GM19238 (cell line): ENCODE data around the gene HOXC12.

ENCODE experiments used
- DNase-seq: peaks from one replicate; pipeline ENCODE4 v3.0.0; 2011; ENCODE audit warnings: low spot score; ENCODE audit not compliant: insufficient read length

HOXC12 gene

GRCh38 chr12:53956251-53956887 is 1.7 kb downstream of the HOXC12 start:
- DNase-seq, result no peak

- no peak for DNase-seq
These were observed 2.3 kb downstream of the HOXC12 start for GRCh38 chr12:53956914-53957536.

- no peak for DNase-seq
These were observed 3.4 kb downstream of the HOXC12 start for GRCh38 chr12:53958128-53958527.

GRCh38 chr12:53959314-53959713 is 4.6 kb downstream of the HOXC12 start:
- no peak for DNase-seq

- no peak for DNase-seq
These were observed 5.7 kb downstream of the HOXC12 start for GRCh38 chr12:53960187-53961024.

- no peak for DNase-seq
These were observed 6.5 kb downstream of the HOXC12 start for GRCh38 chr12:53961025-53961761.

GRCh38 chr12:53963005-53963404 is 8.3 kb downstream of the HOXC12 start:
- DNase-seq, result no peak

GRCh38 chr12:53963434-53964314 is 9.0 kb downstream of the HOXC12 start:
- no peak for DNase-seq

GRCh38 chr12:53964315-53964713 is 9.6 kb downstream of the HOXC12 start:
- DNase-seq, result no peak

- no peak for DNase-seq
These were observed 10.8 kb downstream of the HOXC12 start for GRCh38 chr12:53965281-53966084.

- DNase-seq, result no peak
These were observed 11.3 kb downstream of the HOXC12 start for GRCh38 chr12:53966085-53966384.

GRCh38 chr12:53966385-53967133 is 11.9 kb downstream of the HOXC12 start:
- DNase-seq, result no peak

- DNase-seq, result no peak
These were observed 12.8 kb downstream of the HOXC12 start for GRCh38 chr12:53967421-53967925.

GRCh38 chr12:53968214-53969127 is 13.8 kb downstream of the HOXC12 start:
- DNase-seq, result no peak

- DNase-seq, result no peak
These were observed 15.0 kb downstream of the HOXC12 start for GRCh38 chr12:53969588-53970259.

GRCh38 chr12:53970451-53970850 is 15.7 kb downstream of the HOXC12 start:
- DNase-seq, result no peak

- DNase-seq, result no peak
These were observed 16.4 kb downstream of the HOXC12 start for GRCh38 chr12:53971129-53971528.

- DNase-seq, result no peak
These were observed 17.0 kb downstream of the HOXC12 start for GRCh38 chr12:53971686-53972085.
